HUES64 (cell line): ENCODE measurements around the gene LTBP1.

Experiments used
- H3K27ac ChIP-seq: 2 replicates; pipeline ENCODE4 v1.7.0; 2013; ENCODE audit warnings: low read depth, low read length, inconsistent platforms
- H3K27me3 ChIP-seq: 2 replicates; pipeline ENCODE4 v1.6.1; 2013; ENCODE audit warnings: mild to moderate bottlenecking, low read length; ENCODE audit not compliant: insufficient read depth
- H3K36me3 ChIP-seq: 2 replicates; pipeline ENCODE4 v1.6.1; 2013; ENCODE audit warnings: mild to moderate bottlenecking, low read length; ENCODE audit not compliant: insufficient read depth
- H3K4me1 ChIP-seq: 2 replicates; pipeline ENCODE4 v1.6.1; 2013; ENCODE audit warnings: mild to moderate bottlenecking, low read length, moderate library complexity; ENCODE audit not compliant: insufficient read depth
- H3K4me3 ChIP-seq: 2 replicates; pipeline ENCODE4 v1.5.1; 2013; ENCODE audit warnings: mild to moderate bottlenecking, low read length, moderate library complexity
- H3K9ac ChIP-seq: 2 replicates; pipeline ENCODE4 v1.6.1; 2013; ENCODE audit warnings: mild to moderate bottlenecking, low read depth, low read length
- H3K9me3 ChIP-seq: 2 replicates; pipeline ENCODE4 v1.6.1; 2013; ENCODE audit warnings: low read depth, low read length; ENCODE audit not compliant: insufficient read depth
- WGBS: fragments of 150-250, 120-280 bp; methylation state at CpG from one replicate; pipeline ENCODE4 v1.1.7; 2013; ENCODE audit warnings: missing lambda C conversion rate; 5-methylcytosine and 5-hydroxymethylcytosine counted together

Gene LTBP1

DNA sequence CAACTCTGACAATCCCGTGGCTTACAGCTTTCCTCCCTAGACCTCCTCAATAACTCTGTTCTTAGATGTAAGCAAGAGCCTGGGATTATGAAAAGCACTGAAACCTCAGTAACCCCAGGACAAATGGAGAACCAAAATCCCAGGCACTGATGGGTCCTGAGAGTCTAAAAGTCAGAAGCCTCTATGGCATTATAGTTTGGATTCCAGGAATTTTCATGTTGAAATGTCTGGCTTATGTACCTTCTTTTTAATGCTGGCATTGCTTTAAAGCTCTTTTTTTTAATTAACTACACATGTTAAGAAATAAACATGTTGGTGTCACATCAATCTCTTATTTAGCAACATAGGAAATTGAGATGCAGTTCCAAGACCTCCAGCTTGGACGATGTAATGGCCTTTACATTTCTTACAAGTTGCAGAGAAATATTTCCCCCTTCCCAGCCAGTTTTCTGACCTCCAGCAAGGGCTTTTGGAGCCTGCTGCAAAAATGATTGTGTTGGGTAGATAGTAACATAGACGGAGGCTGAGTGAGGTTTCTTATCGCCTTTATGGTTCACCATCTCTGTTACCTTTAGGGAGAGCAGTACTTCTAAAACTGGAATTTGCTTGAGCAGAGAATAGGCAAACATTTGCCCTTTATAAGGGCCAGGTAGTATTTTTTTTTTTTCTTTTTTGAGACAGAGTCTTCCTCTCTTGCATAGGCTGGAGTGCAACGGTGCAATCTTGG, 444.9 kb downstream of the LTBP1 start:
- no peak overlapping the region for H3K27ac ChIP-seq
- H3K9ac ChIP-seq, result no peak overlapping the region
- 96% methylated on average over 5 of the region's 5 CpGs for WGBS
- no peaks in the 10 kb centered on the region for H3K9me3 ChIP-seq
- H3K27me3 ChIP-seq, result no peaks in the 10 kb centered on the region
- no peaks in the 10 kb centered on the region for H3K36me3 ChIP-seq
- no peak overlapping the region for H3K4me3 ChIP-seq
- H3K4me1 ChIP-seq, result peaks cover 2% of the 10 kb centered on the region

GRCh38 chr2:33392366-33392765, 445.6 kb downstream of the LTBP1 start:
- no peaks in the 10 kb centered on the region for H3K9me3 ChIP-seq
- H3K27ac ChIP-seq, result no peak overlapping the region
- H3K9ac ChIP-seq, result no peak overlapping the region
- H3K27me3 ChIP-seq, result no peaks in the 10 kb centered on the region
- 91% methylated on average over 4 of the region's 4 CpGs for WGBS
- peaks cover 7% of the 10 kb centered on the region for H3K4me1 ChIP-seq
- H3K4me3 ChIP-seq, result no peak overlapping the region
- no peaks in the 10 kb centered on the region for H3K36me3 ChIP-seq

GRCh38 chr2:33395034-33395433, 448.3 kb downstream of the LTBP1 start:
- no peaks in the 10 kb centered on the region for H3K9me3 ChIP-seq
- WGBS, result 92% methylated on average over 3 of the region's 3 CpGs
- H3K27ac ChIP-seq, result no peak overlapping the region
- H3K36me3 ChIP-seq, result no peaks in the 10 kb centered on the region; the same call in 1 of the 2 replicates
- H3K27me3 ChIP-seq, result no peaks in the 10 kb centered on the region
- H3K4me1 ChIP-seq, result peaks cover 7% of the 10 kb centered on the region
- H3K9ac ChIP-seq, result no peak overlapping the region
- H3K4me3 ChIP-seq, result no peak overlapping the region

GRCh38 chr2:33395655-33396249, 449.0 kb downstream of the LTBP1 start:
- no peak overlapping the region for H3K4me3 ChIP-seq
- no peaks in the 10 kb centered on the region; the same call in 1 of the 2 replicates for H3K36me3 ChIP-seq
- peaks cover 7% of the 10 kb centered on the region for H3K4me1 ChIP-seq
- no peak overlapping the region for H3K9ac ChIP-seq
- no peaks in the 10 kb centered on the region for H3K9me3 ChIP-seq
- no peaks in the 10 kb centered on the region for H3K27me3 ChIP-seq
- H3K27ac ChIP-seq, result no peak overlapping the region

GRCh38 chr2:33404321-33404720, 457.6 kb downstream of the LTBP1 start:
- no peaks in the 10 kb centered on the region for H3K36me3 ChIP-seq
- H3K9ac ChIP-seq, result no peak overlapping the region
- no peak overlapping the region for H3K4me3 ChIP-seq
- H3K9me3 ChIP-seq, result peaks cover 14% of the 10 kb centered on the region
- H3K27ac ChIP-seq, result no peak overlapping the region
- H3K27me3 ChIP-seq, result no peaks in the 10 kb centered on the region
- H3K4me1 ChIP-seq, result peaks cover 6% of the 10 kb centered on the region; the same call in 1 of the 2 replicates
- WGBS, result 97% methylated on average over 5 of the region's 5 CpGs

DNA sequence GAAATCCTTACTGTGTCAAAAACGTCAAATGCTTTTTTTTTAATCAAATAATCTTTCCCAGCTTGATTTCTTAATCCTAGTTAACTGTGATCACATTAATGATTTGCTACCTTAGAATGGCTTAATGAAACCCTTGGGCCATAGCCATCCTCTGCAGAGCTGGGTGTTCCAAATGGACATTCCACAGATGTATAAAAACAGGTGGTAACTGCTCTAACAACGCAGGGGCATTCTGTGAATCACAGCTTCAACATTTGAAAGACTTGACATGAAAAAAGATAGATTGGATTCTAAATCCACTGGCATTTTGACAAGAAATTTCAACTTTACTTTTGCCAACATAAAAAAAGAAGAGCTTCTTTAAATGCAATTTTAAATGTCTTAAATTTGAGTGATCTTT, 459.9 kb downstream of the LTBP1 start:
- 100% methylated on average over 2 of the region's 2 CpGs for WGBS
- H3K27ac ChIP-seq, result no peak overlapping the region

GRCh38 chr2:33408109-33408508, 461.4 kb downstream of the LTBP1 start:
- WGBS, result 95% methylated on average over 2 of the region's 2 CpGs
- H3K36me3 ChIP-seq, result no peaks in the 10 kb centered on the region
- H3K9me3 ChIP-seq, result peaks cover 14% of the 10 kb centered on the region
- no peak overlapping the region for H3K9ac ChIP-seq
- no peaks in the 10 kb centered on the region for H3K27me3 ChIP-seq
- no peak overlapping the region for H3K4me3 ChIP-seq
- H3K4me1 ChIP-seq, result peaks cover 6% of the 10 kb centered on the region; the same call in 1 of the 2 replicates
- H3K27ac ChIP-seq, result no peak overlapping the region

More for the DNA sequence above, 459.9 kb downstream of the LTBP1 start:
- H3K4me1 ChIP-seq, result peaks cover 6% of the 10 kb centered on the region; the same call in 1 of the 2 replicates
- H3K27me3 ChIP-seq, result no peaks in the 10 kb centered on the region
- H3K4me3 ChIP-seq, result no peak overlapping the region
- no peaks in the 10 kb centered on the region for H3K36me3 ChIP-seq
- H3K9me3 ChIP-seq, result peaks cover 14% of the 10 kb centered on the region
- no peak overlapping the region for H3K9ac ChIP-seq

DNA sequence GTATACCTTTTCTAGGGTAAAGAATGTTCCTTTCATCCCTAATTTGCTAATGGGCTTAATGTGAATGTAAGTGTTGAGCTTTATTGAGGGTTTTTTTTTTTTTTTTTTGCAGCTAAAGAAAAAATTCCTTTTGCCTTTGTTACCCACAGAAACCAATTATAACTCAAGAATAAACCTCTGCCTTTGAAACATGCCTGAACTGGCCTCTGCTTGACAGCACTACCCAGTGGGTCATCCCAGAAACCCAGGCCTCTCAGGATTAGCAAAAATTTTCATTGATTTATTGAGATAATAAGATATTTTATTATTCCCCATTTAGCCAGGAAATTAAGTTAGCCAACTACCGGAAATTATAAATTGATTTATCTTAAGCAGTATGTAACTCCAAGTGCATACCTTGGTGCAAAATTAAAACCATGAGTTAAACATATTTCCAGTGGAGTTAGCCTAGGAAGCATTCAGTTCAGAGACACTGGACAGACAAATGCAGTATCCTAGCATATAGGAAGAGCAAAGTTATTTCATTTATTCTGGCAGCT, 462.7 kb downstream of the LTBP1 start:
- no peak overlapping the region for H3K27ac ChIP-seq
- no CpG with 5 or more reads among the region's 1 CpG for WGBS

DNA sequence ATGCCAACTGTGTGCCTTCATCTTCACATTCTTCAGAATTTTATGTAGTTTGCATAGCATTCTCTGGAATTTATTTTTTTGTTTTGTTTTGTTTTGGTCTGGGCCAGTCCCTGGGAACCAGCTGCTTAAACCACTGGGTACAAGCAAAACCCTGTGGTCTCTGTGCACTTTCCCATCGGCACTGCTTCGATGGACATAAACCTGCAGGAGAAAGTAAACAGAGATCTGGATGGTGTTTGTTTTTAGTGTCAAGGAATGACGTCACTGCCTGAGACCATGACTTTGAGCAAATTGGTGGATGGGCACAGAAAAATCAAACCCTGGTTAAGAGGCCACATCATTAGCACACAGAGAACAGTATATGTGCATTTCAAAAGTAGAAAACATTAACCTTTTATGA, 465.0 kb downstream of the LTBP1 start:
- H3K36me3 ChIP-seq, result no peaks in the 10 kb centered on the region
- no peak overlapping the region for H3K9ac ChIP-seq
- H3K4me3 ChIP-seq, result no peak overlapping the region
- no peaks in the 10 kb centered on the region for H3K4me1 ChIP-seq
- WGBS, result 86% methylated on average over 3 of the region's 3 CpGs
- H3K27me3 ChIP-seq, result no peaks in the 10 kb centered on the region
- peaks cover 14% of the 10 kb centered on the region for H3K9me3 ChIP-seq
- no peak overlapping the region for H3K27ac ChIP-seq

More for the DNA sequence above, 462.7 kb downstream of the LTBP1 start:
- Histone ChIP-seq H3K4me3 (no peak overlapping the region), H3K4me1 (peaks cover 6% of the 10 kb centered on the region; the same call in 1 of the 2 replicates), H3K9ac (no peak overlapping the region), H3K9me3 (peaks cover 14% of the 10 kb centered on the region), H3K27me3 (no peaks in the 10 kb centered on the region), H3K36me3 (no peaks in the 10 kb centered on the region)

DNA sequence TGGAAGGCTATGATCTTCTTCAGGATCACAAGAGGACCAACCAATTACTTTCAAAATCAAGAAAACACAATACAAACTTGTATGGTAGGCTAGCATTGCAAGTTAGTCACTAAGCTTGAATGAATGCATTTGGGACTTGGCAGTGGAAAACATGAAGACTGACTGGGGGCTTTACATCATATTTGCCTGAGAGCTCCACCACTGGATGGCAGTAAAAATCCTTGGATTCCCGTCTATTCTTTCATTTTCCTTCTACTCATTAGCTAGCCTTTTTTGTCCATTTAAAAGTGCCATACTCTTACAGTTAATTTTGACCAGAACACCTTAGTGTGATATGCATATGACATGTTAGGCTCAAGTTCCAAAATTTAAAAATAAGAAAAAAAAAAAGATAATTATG, 466.2 kb downstream of the LTBP1 start:
- Histone ChIP-seq H3K9ac (no peak overlapping the region), H3K27ac (no peak overlapping the region), H3K4me1 (no peaks in the 10 kb centered on the region)

GRCh38 chr2:33419581-33420200, 472.9 kb downstream of the LTBP1 start:
- no peaks in the 10 kb centered on the region for H3K36me3 ChIP-seq
- no peaks in the 10 kb centered on the region for H3K9me3 ChIP-seq
- H3K27ac ChIP-seq, result no peak overlapping the region
- H3K4me3 ChIP-seq, result no peak overlapping the region
- 0 out of 2 replicates have a peak, but pooled peaks cover 3% of the 10 kb centered on the region for H3K4me1 ChIP-seq
- WGBS, result 73% methylated on average over 5 of the region's 5 CpGs
- H3K27me3 ChIP-seq, result no peaks in the 10 kb centered on the region
- H3K9ac ChIP-seq, result no peak overlapping the region

More for the DNA sequence above, 466.2 kb downstream of the LTBP1 start:
- H3K36me3 ChIP-seq, result no peaks in the 10 kb centered on the region
- H3K27me3 ChIP-seq, result no peaks in the 10 kb centered on the region
- H3K4me3 ChIP-seq, result no peak overlapping the region
- WGBS, result 46% methylated on average over 1 of the region's 1 CpG
- peaks cover 10% of the 10 kb centered on the region for H3K9me3 ChIP-seq
